ENCODE data around the gene FOXC2.

DNA sequence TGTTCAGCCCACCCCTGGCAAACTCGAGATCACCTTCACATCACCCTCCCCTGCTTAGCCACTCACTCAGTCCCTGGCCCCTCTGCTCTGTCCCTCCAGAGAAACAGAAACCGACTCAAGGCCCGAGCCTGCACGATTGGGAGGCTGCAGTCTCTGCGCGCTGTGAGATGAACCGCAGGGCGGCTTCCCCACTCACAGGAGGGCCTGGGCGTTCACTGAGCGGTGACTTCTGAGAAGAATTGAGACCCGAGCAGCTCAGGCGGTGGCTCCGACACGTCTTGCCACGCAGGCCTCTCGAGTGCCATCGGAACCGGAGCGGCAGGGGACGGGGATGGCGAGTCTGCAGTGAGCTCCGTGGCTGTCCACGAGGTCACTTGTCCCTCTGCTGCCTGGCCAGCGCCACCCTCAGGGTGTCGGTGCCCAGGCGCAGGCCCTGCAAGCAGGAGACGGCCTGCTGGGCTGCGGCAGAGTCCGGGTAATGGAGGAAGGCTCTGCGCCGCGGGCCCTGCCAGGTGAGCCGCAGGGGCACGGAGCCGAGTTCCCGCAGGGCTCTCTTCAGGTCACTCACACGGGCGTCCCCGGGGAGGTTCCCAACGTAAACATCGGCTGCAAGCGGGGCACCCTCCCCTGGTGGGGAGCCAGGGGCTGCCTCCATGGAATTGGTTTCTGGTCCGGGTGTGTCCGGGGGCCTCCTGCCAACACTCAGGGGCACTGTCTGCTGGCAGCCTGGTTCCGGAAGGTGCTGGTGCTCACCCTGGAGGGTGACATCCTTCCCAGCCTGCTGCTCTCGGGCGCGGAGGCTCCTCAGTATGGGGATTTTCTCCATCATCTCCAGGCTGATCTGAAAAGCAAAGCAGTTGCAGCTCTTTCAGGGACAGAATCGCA, 34.7 kb upstream of the FOXC2 start:
- TF ChIP-seq, protein P1, sequence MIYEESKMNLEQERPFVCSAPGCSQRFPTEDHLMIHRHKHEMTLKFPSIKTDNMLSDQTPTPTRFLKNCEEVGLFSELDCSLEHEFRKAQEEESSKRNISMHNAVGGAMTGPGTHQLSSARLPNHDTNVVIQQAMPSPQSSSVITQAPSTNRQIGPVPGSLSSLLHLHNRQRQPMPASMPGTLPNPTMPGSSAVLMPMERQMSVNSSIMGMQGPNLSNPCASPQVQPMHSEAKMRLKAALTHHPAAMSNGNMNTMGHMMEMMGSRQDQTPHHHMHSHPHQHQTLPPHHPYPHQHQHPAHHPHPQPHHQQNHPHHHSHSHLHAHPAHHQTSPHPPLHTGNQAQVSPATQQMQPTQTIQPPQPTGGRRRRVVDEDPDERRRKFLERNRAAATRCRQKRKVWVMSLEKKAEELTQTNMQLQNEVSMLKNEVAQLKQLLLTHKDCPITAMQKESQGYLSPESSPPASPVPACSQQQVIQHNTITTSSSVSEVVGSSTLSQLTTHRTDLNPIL (CRISPR knock-in tag; IDR thresholded peaks at IDR 0.05) = no peak
- TF ChIP-seq TBP (optimal IDR thresholded peaks at IDR 0.05; ENCODE audit: low read depth, low read length) (no peak), SAFB2 (IDR thresholded peaks at IDR 0.05; ENCODE audit: borderline replicate concordance, low read depth, low read length, severe bottlenecking) (no peak), ARID1B (IDR thresholded peaks at IDR 0.05) (no peak), TAF1 (IDR thresholded peaks at IDR 0.05; ENCODE audit: control insufficient read depth, extremely low read depth, insufficient read depth, low read length, severe bottlenecking) (no peak), KLF13 (tag; IDR thresholded peaks at IDR 0.05; ENCODE audit: borderline replicate concordance, low read depth) (no peak)
- TF ChIP-seq, protein P2, sequence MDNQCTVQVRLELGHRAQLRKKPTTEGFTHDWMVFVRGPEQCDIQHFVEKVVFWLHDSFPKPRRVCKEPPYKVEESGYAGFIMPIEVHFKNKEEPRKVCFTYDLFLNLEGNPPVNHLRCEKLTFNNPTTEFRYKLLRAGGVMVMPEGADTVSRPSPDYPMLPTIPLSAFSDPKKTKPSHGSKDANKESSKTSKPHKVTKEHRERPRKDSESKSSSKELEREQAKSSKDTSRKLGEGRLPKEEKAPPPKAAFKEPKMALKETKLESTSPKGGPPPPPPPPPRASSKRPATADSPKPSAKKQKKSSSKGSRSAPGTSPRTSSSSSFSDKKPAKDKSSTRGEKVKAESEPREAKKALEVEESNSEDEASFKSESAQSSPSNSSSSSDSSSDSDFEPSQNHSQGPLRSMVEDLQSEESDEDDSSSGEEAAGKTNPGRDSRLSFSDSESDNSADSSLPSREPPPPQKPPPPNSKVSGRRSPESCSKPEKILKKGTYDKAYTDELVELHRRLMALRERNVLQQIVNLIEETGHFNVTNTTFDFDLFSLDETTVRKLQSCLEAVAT (IDR thresholded peaks at IDR 0.05) = no peak
